Caco-2 (cell line): ENCODE data around the gene ZNF774. TPM values are rescaled to one million over a fixed set of nuclear protein-coding genes. Genes with fewer than 3 reads are reported as not detected.

Experiments used
- BruUV-seq: library from RNA; stranded (reverse); fragments of 400-500 nt; replicated peaks from 2 replicates; lab custom pipeline; 2021; lab: Mats Ljungman, UMichigan
- CTCF ChIA-PET: fragments of 300-600 bp; sonication (Branson Sonifier 250); formaldehyde crosslinking; loops from one replicate; lab custom pipeline; 2022; ENCODE audit warnings: antibody characterized with exemption; lab: Charles Lee
- POLR2A ChIA-PET: fragments of 300-600 bp; sonication (Branson Sonifier 250); formaldehyde crosslinking; loops from one replicate; lab custom pipeline; 2022; ENCODE audit warnings: antibody characterized with exemption; lab: Charles Lee
- DNase-seq, 2 experiments: peaks; one replicate each; pipeline versions ENCODE4 v3.0.0 to v3.0.0-alpha.2; 2020 to 2022
- H3K27me3 ChIP-seq: replicated peaks from 2 replicates; pipeline ENCODE4 v1.6.0; 2011; ENCODE audit warnings: low read length; ENCODE audit not compliant: control insufficient read depth, insufficient read depth
- H3K36me3 ChIP-seq: 2 replicates; pipeline ENCODE4 v1.5.1; 2011; ENCODE audit warnings: low read length; ENCODE audit not compliant: control insufficient read depth, insufficient read depth
- H3K4me1 ChIP-seq: fragments of 250-450 bp; sonication (Bioruptor Pico); 2 replicates; pipeline ENCODE4 v1.5.1; 2020; ENCODE audit warnings: mild to moderate bottlenecking
- H3K4me3 ChIP-seq: 2 replicates; pipeline ENCODE4 v1.5.1; 2011; ENCODE audit warnings: low read depth, mild to moderate bottlenecking, control low read depth, low read length
- H3K9me3 ChIP-seq: fragments of 250-450 bp; sonication (Bioruptor Pico); 2 replicates; pipeline ENCODE4 v1.5.1; 2020; ENCODE audit warnings: mild to moderate bottlenecking, moderate library complexity
- H3K27ac Mint-ChIP-seq: one replicate; pipeline ENCODE4 v1.8.0; 2022; ENCODE audit warnings: mixed read lengths; ENCODE audit not compliant: unreplicated experiment
- H3K27me3 Mint-ChIP-seq: one replicate; pipeline ENCODE4 v1.8.0; 2022; ENCODE audit warnings: mixed read lengths; ENCODE audit not compliant: insufficient read depth, unreplicated experiment
- H3K36me3 Mint-ChIP-seq: one replicate; pipeline ENCODE4 v1.8.0; 2022; ENCODE audit warnings: mild to moderate bottlenecking, mixed read lengths; ENCODE audit not compliant: insufficient read depth, unreplicated experiment
- H3K4me1 Mint-ChIP-seq: one replicate; pipeline ENCODE4 v1.8.0; 2022; ENCODE audit warnings: low read depth, mixed read lengths; ENCODE audit not compliant: unreplicated experiment
- H3K4me3 Mint-ChIP-seq: one replicate; pipeline ENCODE4 v1.8.0; 2022; ENCODE audit warnings: mild to moderate bottlenecking, moderate library complexity, mixed read lengths; ENCODE audit not compliant: unreplicated experiment
- H3K9me3 Mint-ChIP-seq: one replicate; pipeline ENCODE4 v1.8.0; 2022; ENCODE audit warnings: mixed read lengths; ENCODE audit not compliant: unreplicated experiment
- intact Hi-C: fragments of 100-400 bp; cut with micrococcal nuclease; formaldehyde crosslinking; loops from one replicate; pipeline ENCODE4 v1.10.0; 2022; ENCODE audit not compliant: unreplicated experiment
- total RNA-seq: library from RNA; stranded (reverse); gene quantifications from 2 replicates; pipeline ENCODE4 v1.2.3, GENCODE V29; 2022
- TF ChIP-seq, protein P1 (sequence below), 2 experiments: fragments of 200-600 bp in 1 of 2; IDR thresholded peaks; 1 replicate in 1 of 2; 2 replicates in 1 of 2; pipeline versions ENCODE4 v1.5.1 to v1.8.0; 2011 to 2022; ENCODE audit warnings: antibody characterized with exemption in 1 of 2, control low read depth in 1 of 2, inconsistent platforms in 1 of 2, low read depth in 1 of 2, low read length in 1 of 2, mild to moderate bottlenecking in 1 of 2, moderate library complexity in 1 of 2; ENCODE audit not compliant: insufficient read depth in 1 of 2, severe bottlenecking in 1 of 2, unreplicated experiment in 1 of 2

The ZNF774 gene
- total RNA-seq, 1 experiment from 2014 or later: 11.9 TPM

DNA sequence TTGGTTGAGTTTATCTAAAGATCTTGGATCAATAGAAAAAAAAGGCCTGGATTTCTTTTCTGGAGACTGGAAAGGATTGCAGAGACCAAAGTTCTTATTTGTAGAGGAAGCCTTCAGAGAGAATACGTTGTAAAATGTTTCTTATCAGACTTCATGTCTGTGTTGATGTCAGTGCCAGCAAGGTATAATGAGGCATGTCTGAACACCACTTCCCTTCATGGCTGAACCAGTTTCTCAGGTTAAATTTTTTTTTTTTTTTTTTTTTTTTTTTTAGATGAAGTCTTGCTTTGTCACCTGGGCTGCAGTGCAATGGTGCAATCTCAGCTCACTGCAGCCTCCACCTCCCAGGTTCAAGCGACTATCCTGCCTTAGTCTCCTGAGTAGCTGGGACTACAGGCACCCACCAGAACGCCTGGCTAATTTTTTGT, 17.8 kb upstream of the ZNF774 start:
- Mint-ChIP-seq H3K4me3 (peak overlapping the region; percentile 59), H3K4me1 (peaks cover 24% of the 10 kb centered on the region), H3K27me3 (no peaks in the 10 kb centered on the region), H3K36me3 (peaks cover 7% of the 10 kb centered on the region), H3K27ac (peak overlapping the region; percentile 83), H3K9me3 (no peaks in the 10 kb centered on the region)
- ChIA-PET POLR2A (interaction anchor here (0.6 to 0.7 kb wide), 4 partner anchors 15 to 148 kb away, joined by 4 to 9 read pairs (median 5); partner anchors contain the start of gene IQGAP1), CTCF (interaction anchor here (0.6 to 1.5 kb wide), 2 partner anchors 133 to 314 kb away, joined by 3 to 4 read pairs; partner anchors contain the start of gene SEMA4B)
- TF ChIP-seq, protein P1, sequence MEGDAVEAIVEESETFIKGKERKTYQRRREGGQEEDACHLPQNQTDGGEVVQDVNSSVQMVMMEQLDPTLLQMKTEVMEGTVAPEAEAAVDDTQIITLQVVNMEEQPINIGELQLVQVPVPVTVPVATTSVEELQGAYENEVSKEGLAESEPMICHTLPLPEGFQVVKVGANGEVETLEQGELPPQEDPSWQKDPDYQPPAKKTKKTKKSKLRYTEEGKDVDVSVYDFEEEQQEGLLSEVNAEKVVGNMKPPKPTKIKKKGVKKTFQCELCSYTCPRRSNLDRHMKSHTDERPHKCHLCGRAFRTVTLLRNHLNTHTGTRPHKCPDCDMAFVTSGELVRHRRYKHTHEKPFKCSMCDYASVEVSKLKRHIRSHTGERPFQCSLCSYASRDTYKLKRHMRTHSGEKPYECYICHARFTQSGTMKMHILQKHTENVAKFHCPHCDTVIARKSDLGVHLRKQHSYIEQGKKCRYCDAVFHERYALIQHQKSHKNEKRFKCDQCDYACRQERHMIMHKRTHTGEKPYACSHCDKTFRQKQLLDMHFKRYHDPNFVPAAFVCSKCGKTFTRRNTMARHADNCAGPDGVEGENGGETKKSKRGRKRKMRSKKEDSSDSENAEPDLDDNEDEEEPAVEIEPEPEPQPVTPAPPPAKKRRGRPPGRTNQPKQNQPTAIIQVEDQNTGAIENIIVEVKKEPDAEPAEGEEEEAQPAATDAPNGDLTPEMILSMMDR (IDR thresholded peaks at IDR 0.05; ENCODE audit: insufficient read depth in 1 of 2, low read depth in 1 of 2, low read length in 1 of 2, severe bottlenecking in 1 of 2, unreplicated experiment in 1 of 2): no peak
- no TSS peak for BruUV-seq
- Histone ChIP-seq H3K27me3 (no peaks in the 10 kb centered on the region), H3K9me3 (no peaks in the 10 kb centered on the region), H3K36me3 (no peaks in the 10 kb centered on the region), H3K4me1 (peaks cover 48% of the 10 kb centered on the region), H3K4me3 (no peak overlapping the region)
- intact Hi-C loops: loop anchor here (1.0 to 2.0 kb wide), 3 partner anchors 18 to 79 kb away; partner anchors contain the start of genes IQGAP1 and ZNF774
- DNase-seq: peak; percentile 80 to 82

DNA sequence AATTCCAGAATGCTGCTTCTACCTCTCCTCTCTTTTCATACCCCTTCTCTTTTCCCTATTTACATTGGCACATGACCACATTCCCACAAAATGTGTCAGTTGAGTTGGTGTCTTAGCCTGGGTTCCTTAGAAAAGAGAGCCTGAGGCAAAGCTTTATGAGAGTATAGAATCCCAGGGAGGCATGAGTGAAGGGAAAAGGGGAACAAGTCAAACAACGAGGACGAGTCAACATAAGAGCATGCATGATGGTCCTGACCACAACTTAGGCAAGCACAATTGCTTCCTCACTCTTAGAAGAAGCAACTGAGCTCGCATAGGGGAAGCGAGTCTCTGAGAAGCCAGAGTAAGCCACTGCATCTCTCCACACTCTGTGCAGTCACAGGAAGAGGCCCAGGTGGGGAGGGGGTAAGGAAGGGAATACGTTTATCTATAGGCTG, 15.4 kb upstream of the ZNF774 start:
- CTCF ChIA-PET: no interaction called here
- H3K4me1 Mint-ChIP-seq: peaks cover 19% of the 10 kb centered on the region
- Histone ChIP-seq H3K4me1 (peaks cover 44% of the 10 kb centered on the region), H3K9me3 (no peaks in the 10 kb centered on the region), H3K27me3 (no peaks in the 10 kb centered on the region), H3K4me3 (no peak overlapping the region), H3K36me3 (no peaks in the 10 kb centered on the region)
- H3K4me3 Mint-ChIP-seq: no peak overlapping the region
- TF ChIP-seq, protein P1 (IDR thresholded peaks at IDR 0.05; ENCODE audit: insufficient read depth in 1 of 2, low read depth in 1 of 2, low read length in 1 of 2, severe bottlenecking in 1 of 2, unreplicated experiment in 1 of 2): no peak
- H3K27me3 Mint-ChIP-seq: no peaks in the 10 kb centered on the region
- H3K9me3 Mint-ChIP-seq: no peaks in the 10 kb centered on the region
- POLR2A ChIA-PET: no interaction called here
- no TSS peak for BruUV-seq
- intact Hi-C loops: no loop called here
- no peak for DNase-seq
- peak overlapping the region; percentile 9 for H3K27ac Mint-ChIP-seq
- H3K36me3 Mint-ChIP-seq: no peaks in the 10 kb centered on the region

DNA sequence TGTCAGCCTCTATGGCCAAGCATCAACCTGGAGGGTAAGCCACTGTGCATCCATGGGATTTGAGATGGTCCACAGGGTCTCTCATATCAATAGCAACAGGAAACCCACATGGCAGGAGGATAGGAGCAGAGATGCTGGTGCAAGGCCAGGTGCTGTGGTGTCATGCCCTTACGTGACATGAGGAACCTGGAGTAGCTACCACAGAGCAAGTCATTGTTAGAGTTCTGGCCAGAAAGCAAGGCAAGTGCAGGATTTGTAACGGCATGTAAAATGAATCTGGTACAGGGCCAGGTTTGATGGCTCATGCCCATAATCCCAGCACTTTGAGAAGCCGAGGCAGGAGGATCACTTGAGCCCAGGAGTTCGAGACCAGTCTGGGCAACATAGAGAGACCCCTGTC, 14.8 kb upstream of the ZNF774 start:
- H3K4me1 Mint-ChIP-seq: peaks cover 19% of the 10 kb centered on the region
- no peaks in the 10 kb centered on the region for H3K36me3 ChIP-seq
- H3K36me3 Mint-ChIP-seq: no peaks in the 10 kb centered on the region
- intact Hi-C loops: no loop called here
- H3K27ac Mint-ChIP-seq: no peak overlapping the region
- H3K9me3 ChIP-seq: no peaks in the 10 kb centered on the region
- peaks cover 44% of the 10 kb centered on the region for H3K4me1 ChIP-seq
- DNase-seq: no peak
- no peak overlapping the region for H3K4me3 ChIP-seq
- no peak overlapping the region for H3K4me3 Mint-ChIP-seq
- no peaks in the 10 kb centered on the region for H3K27me3 ChIP-seq
- ChIA-PET CTCF (no interaction called here), POLR2A (no interaction called here)
- no TSS peak for BruUV-seq
- H3K27me3 Mint-ChIP-seq: no peaks in the 10 kb centered on the region
- TF ChIP-seq, protein P1 (IDR thresholded peaks at IDR 0.05; ENCODE audit: insufficient read depth in 1 of 2, low read depth in 1 of 2, low read length in 1 of 2, severe bottlenecking in 1 of 2, unreplicated experiment in 1 of 2): no peak
- H3K9me3 Mint-ChIP-seq: no peaks in the 10 kb centered on the region
